ENCODE measurements around the gene CCNB2. TPM values are rescaled to one million over a fixed set of nuclear protein-coding genes. Genes with fewer than 3 reads are reported as not detected.

The CCNB2 gene
- polyA plus RNA-seq, 1 of the 3 experiments (the other 2 are of a cell fraction): 46.6 TPM

DNA sequence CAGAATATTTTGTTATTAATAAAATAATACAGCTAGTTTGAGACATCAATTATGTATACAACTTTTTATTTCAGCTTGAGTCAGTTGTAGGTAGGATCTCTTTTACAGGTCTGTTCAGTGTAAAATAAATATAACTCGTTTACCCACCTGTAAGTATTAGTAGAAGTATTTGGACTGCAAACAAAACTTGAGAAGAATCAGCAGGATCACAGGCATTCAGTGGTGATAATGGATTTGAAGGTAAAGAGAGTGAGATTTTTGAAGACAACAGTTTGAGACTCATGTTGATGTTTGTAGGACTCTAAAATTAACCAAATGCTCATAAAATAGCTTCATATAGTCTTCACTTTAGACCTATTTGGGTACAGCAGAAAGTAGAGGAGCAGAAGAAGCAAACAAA, 35.5 kb upstream of the CCNB2 start:
- peaks cover 7% of the 10 kb centered on the region; the same call in 1 of the 2 replicates for H3K9me3 ChIP-seq
- H3K27ac ChIP-seq (ENCODE audit: low read depth in 2 of 2, low read length in 1 of 2): no peak overlapping the region
- CTCF ChIA-PET: interaction anchor here (1.0 to 1.4 kb wide), 2 partner anchors 13 to 459 kb away, joined by 3 to 4 read pairs; no protein-coding TSS in a partner anchor

DNA sequence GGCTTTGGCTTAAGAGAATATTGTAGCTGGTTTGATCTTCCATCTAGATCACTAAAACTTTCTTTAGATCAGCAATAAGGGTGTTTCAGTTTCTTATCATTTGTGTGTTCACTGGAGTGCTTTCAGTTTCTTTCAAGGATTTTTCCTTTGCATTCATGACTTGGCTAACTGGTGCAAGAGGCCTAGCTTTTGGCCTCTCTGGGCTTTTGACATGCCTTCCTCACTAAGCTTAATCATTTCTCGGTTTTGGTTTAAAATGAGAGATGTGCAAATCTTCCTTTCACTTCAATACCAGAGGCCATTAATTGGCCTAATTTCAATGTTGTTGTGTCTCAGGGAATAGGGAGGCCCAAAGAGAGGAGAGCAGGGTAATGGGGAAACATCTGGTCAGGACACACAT, 30.3 kb upstream of the CCNB2 start:
- Histone ChIP-seq H3K4me3 (ENCODE audit: low read depth in 2 of 2, low read length in 1 of 2) (no peak overlapping the region), H3K9me2 (no peaks in the 10 kb centered on the region), H3K79me2 (ENCODE audit: insufficient read depth) (no peaks in the 10 kb centered on the region; the same call in 1 of the 2 replicates), H3K4me2 (no peak overlapping the region), H4K20me1 (ENCODE audit: insufficient read depth) (no peaks in the 10 kb centered on the region), H3K9ac (no peak overlapping the region), H3K36me3 (replicated peaks in 1 of 2; ENCODE audit: control insufficient read depth in 1 of 2, insufficient read depth in 2 of 2, low read length in 1 of 2) (peaks cover 35 to 77% of the 10 kb centered on the region in 2 experiments), H3F3A (replicated peaks; ENCODE audit: insufficient read depth) (no peaks in the 10 kb centered on the region), H2AFZ (ENCODE audit: low read depth) (no peak overlapping the region), H3K27me3 (ENCODE audit: insufficient read depth) (no peaks in the 10 kb centered on the region), H3K9me3 (peaks cover 7% of the 10 kb centered on the region; the same call in 1 of the 2 replicates), H3K4me1 (ENCODE audit: control insufficient read depth in 1 of 2, insufficient read depth in 2 of 2, low read depth in 1 of 2, low read length in 1 of 2) (no peaks in the 10 kb centered on the region), H3K27ac (ENCODE audit: low read depth in 2 of 2, low read length in 1 of 2) (no peak overlapping the region)
- no peak for DNase-seq
- 89% methylated on average over 1 of the region's 1 CpG for WGBS (ENCODE audit: low lambda C conversion rate)
- ChIA-PET POLR2A (no interaction called here), CTCF (interaction anchor here (1.9 kb wide), 1 partner anchor 20 kb away, joined by 8 read pairs; no protein-coding TSS in a partner anchor)
- TF ChIP-seq, protein P1, sequence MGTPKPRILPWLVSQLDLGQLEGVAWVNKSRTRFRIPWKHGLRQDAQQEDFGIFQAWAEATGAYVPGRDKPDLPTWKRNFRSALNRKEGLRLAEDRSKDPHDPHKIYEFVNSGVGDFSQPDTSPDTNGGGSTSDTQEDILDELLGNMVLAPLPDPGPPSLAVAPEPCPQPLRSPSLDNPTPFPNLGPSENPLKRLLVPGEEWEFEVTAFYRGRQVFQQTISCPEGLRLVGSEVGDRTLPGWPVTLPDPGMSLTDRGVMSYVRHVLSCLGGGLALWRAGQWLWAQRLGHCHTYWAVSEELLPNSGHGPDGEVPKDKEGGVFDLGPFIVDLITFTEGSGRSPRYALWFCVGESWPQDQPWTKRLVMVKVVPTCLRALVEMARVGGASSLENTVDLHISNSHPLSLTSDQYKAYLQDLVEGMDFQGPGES (IDR thresholded peaks at IDR 0.05; ENCODE audit: low read depth, low read length): no peak
- TF ChIP-seq GATA2 (CRISPR knock-in tag; IDR thresholded peaks at IDR 0.05): no peak

More for the DNA sequence above, 35.5 kb upstream of the CCNB2 start:
- no peaks in the 10 kb centered on the region for H3K4me1 ChIP-seq (ENCODE audit: control insufficient read depth in 1 of 2, insufficient read depth in 2 of 2, low read depth in 1 of 2, low read length in 1 of 2)
- DNase-seq: no peak
- no peak overlapping the region for H2AFZ ChIP-seq (ENCODE audit: low read depth)
- H3F3A ChIP-seq (replicated peaks; ENCODE audit: insufficient read depth): peaks cover 10% of the 10 kb centered on the region
- TF ChIP-seq SMC3 (IDR thresholded peaks at IDR 0.05; ENCODE audit: low read depth, low read length): no peak
- TF ChIP-seq, protein P2, sequence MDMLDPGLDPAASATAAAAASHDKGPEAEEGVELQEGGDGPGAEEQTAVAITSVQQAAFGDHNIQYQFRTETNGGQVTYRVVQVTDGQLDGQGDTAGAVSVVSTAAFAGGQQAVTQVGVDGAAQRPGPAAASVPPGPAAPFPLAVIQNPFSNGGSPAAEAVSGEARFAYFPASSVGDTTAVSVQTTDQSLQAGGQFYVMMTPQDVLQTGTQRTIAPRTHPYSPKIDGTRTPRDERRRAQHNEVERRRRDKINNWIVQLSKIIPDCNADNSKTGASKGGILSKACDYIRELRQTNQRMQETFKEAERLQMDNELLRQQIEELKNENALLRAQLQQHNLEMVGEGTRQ (IDR thresholded peaks at IDR 0.05; ENCODE audit: borderline replicate concordance, low read depth, low read length): no peak
- TF ChIP-seq, protein P3, sequence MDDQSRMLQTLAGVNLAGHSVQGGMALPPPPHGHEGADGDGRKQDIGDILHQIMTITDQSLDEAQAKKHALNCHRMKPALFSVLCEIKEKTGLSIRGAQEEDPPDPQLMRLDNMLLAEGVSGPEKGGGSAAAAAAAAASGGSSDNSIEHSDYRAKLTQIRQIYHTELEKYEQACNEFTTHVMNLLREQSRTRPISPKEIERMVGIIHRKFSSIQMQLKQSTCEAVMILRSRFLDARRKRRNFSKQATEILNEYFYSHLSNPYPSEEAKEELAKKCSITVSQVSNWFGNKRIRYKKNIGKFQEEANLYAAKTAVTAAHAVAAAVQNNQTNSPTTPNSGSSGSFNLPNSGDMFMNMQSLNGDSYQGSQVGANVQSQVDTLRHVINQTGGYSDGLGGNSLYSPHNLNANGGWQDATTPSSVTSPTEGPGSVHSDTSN (IDR thresholded peaks at IDR 0.05): no peak
- H3K9me2 ChIP-seq: no peaks in the 10 kb centered on the region
- H3K36me3 ChIP-seq (replicated peaks in 1 of 2; ENCODE audit: control insufficient read depth in 1 of 2, insufficient read depth in 2 of 2, low read length in 1 of 2): peaks cover 32 to 87% of the 10 kb centered on the region in 2 experiments
- H4K20me1 ChIP-seq (ENCODE audit: insufficient read depth): no peaks in the 10 kb centered on the region
- WGBS (ENCODE audit: low lambda C conversion rate): 81% methylated on average over 1 of the region's 1 CpG
- H3K9ac ChIP-seq: no peak overlapping the region
- H3K79me2 ChIP-seq (ENCODE audit: insufficient read depth): no peaks in the 10 kb centered on the region; the same call in 1 of the 2 replicates
- H3K27me3 ChIP-seq (ENCODE audit: insufficient read depth): no peaks in the 10 kb centered on the region
- H3K4me2 ChIP-seq: no peak overlapping the region
- no peak overlapping the region for H3K4me3 ChIP-seq (ENCODE audit: low read depth in 2 of 2, low read length in 1 of 2)
- POLR2A ChIA-PET: no interaction called here

DNA sequence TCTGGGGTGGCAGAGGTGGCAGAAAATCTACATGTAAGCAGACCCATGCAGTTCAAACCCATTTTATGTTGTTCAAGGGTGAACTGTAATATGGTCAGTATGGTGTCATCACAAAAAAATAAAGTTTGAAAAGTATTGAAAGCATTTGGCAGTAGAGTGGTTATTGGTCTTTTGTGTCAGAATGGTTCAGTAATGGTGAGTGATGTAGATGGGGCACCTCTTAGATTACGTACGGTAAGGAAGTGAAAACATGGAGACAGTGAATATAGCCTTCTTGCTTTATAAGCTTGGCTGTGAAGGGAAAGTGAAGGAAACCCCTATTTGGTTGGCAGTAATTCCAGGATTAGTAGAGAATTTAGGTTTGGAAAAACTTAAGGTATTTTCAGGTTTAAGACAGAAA, 17.2 kb upstream of the CCNB2 start:
- H3F3A ChIP-seq (replicated peaks; ENCODE audit: insufficient read depth): peaks cover 3% of the 10 kb centered on the region
- 0 out of 2 replicates have a peak, but pooled peaks cover 3% of the 10 kb centered on the region for H3K79me2 ChIP-seq (ENCODE audit: insufficient read depth)
- no peak for DNase-seq
- no peaks in the 10 kb centered on the region for H3K9me2 ChIP-seq
- no peak overlapping the region for H2AFZ ChIP-seq (ENCODE audit: low read depth)
- H3K4me3 ChIP-seq (ENCODE audit: low read depth in 2 of 2, low read length in 1 of 2): no peak overlapping the region
- ChIA-PET POLR2A (no interaction called here), CTCF (interaction anchor here (1.3 kb wide), 1 partner anchor 38 kb away, joined by 3 read pairs; no protein-coding TSS in a partner anchor)
- no peaks in the 10 kb centered on the region for H3K9me3 ChIP-seq
- WGBS (ENCODE audit: low lambda C conversion rate): 100% methylated on average over 2 of the region's 2 CpGs
- no peak overlapping the region for H3K9ac ChIP-seq
- no peak overlapping the region for H3K27ac ChIP-seq (ENCODE audit: low read depth in 2 of 2, low read length in 1 of 2)
- H4K20me1 ChIP-seq (ENCODE audit: insufficient read depth): no peaks in the 10 kb centered on the region
- H3K27me3 ChIP-seq (ENCODE audit: insufficient read depth): no peaks in the 10 kb centered on the region
- H3K36me3 ChIP-seq (replicated peaks in 1 of 2; ENCODE audit: control insufficient read depth in 1 of 2, insufficient read depth in 2 of 2, low read length in 1 of 2): peaks cover 72 to 78% of the 10 kb centered on the region in 2 experiments
- no peaks in the 10 kb centered on the region for H3K4me1 ChIP-seq (ENCODE audit: control insufficient read depth in 1 of 2, insufficient read depth in 2 of 2, low read depth in 1 of 2, low read length in 1 of 2)
- H3K4me2 ChIP-seq: no peak overlapping the region
- TF ChIP-seq MEF2A (IDR thresholded peaks at IDR 0.05; ENCODE audit: borderline replicate concordance, low read depth): no peak
- TF ChIP-seq, protein P3 (IDR thresholded peaks at IDR 0.05): no peak
- TF ChIP-seq NRF1 (IDR thresholded peaks at IDR 0.05; ENCODE audit: low read depth, low read length): no peak
- TF ChIP-seq CHD2 (IDR thresholded peaks at IDR 0.05; ENCODE audit: low read length, partially characterized antibody): no peak
- TF ChIP-seq, protein P4, sequence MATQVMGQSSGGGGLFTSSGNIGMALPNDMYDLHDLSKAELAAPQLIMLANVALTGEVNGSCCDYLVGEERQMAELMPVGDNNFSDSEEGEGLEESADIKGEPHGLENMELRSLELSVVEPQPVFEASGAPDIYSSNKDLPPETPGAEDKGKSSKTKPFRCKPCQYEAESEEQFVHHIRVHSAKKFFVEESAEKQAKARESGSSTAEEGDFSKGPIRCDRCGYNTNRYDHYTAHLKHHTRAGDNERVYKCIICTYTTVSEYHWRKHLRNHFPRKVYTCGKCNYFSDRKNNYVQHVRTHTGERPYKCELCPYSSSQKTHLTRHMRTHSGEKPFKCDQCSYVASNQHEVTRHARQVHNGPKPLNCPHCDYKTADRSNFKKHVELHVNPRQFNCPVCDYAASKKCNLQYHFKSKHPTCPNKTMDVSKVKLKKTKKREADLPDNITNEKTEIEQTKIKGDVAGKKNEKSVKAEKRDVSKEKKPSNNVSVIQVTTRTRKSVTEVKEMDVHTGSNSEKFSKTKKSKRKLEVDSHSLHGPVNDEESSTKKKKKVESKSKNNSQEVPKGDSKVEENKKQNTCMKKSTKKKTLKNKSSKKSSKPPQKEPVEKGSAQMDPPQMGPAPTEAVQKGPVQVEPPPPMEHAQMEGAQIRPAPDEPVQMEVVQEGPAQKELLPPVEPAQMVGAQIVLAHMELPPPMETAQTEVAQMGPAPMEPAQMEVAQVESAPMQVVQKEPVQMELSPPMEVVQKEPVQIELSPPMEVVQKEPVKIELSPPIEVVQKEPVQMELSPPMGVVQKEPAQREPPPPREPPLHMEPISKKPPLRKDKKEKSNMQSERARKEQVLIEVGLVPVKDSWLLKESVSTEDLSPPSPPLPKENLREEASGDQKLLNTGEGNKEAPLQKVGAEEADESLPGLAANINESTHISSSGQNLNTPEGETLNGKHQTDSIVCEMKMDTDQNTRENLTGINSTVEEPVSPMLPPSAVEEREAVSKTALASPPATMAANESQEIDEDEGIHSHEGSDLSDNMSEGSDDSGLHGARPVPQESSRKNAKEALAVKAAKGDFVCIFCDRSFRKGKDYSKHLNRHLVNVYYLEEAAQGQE (IDR thresholded peaks at IDR 0.05; ENCODE audit: low read depth, low read length): no peak
- TF ChIP-seq FOXJ3 (CRISPR knock-in tag; IDR thresholded peaks at IDR 0.05): no peak
- no peak for TF ChIP-seq EP300 (IDR thresholded peaks at IDR 0.05; ENCODE audit: borderline replicate concordance in 1 of 2, low read depth in 1 of 2, low read length in 1 of 2)
- TF ChIP-seq SIN3A (IDR thresholded peaks at IDR 0.05; ENCODE audit: borderline replicate concordance, low read depth, low read length): no peak
